Ovary (tissue), 9 donors: ENCODE measurements around the gene FER. TPM values are rescaled to one million over a fixed set of nuclear protein-coding genes. Genes with fewer than 3 reads are reported as not detected.

Experiments
- DNase-seq, 5 donors: peaks; one replicate each; pipeline ENCODE4 v3.0.0-alpha.2; 2019 to 2020
- H3K27ac ChIP-seq, 2 donors: fragments of 200-600 bp; one replicate each; pipeline versions ENCODE4 v1.5.1 to v1.8.0; 2019 to 2022
- H3K27me3 ChIP-seq: fragments of 200-600 bp; one replicate; pipeline ENCODE4 v1.8.0; 2022
- H3K36me3 ChIP-seq: fragments of 200-600 bp; sonication (generic); one replicate; pipeline ENCODE4 v1.5.1; 2019
- H3K4me1 ChIP-seq: one replicate; pipeline ENCODE4 v1.8.1; 2013; ENCODE audit warnings: mild to moderate bottlenecking, moderate library complexity; ENCODE audit not compliant: insufficient read depth
- H3K4me3 ChIP-seq: fragments of 200-600 bp; sonication (generic); one replicate; pipeline ENCODE4 v1.5.1; 2017
- H3K9me3 ChIP-seq, 2 donors: fragments of 200-600 bp in 1 of 2; sonication (generic) in 1 of 2; one replicate each; pipeline versions ENCODE4 v1.5.1 to v1.8.1; 2013 to 2019; ENCODE audit warnings: mild to moderate bottlenecking in 1 of 2, moderate library complexity in 1 of 2
- CTCF ChIP-seq, 3 donors: fragments of 450-650 bp in 2 of 3; fragments of 200-600 bp in 1 of 3; IDR thresholded peaks; one replicate each; pipeline versions ENCODE4 v1.5.1 to v1.8.0; 2016 to 2022; ENCODE audit warnings: antibody characterized with exemption in 3 of 3, mild to moderate bottlenecking in 1 of 3
- EP300 ChIP-seq: sonication (generic); formaldehyde crosslinking; IDR thresholded peaks from one replicate; pipeline ENCODE4 v1.6.1; 2017; ENCODE audit warnings: antibody characterized with exemption
- POLR2A ChIP-seq: fragments of 450-650 bp; IDR thresholded peaks from one replicate; pipeline ENCODE4 v1.6.1; 2017; ENCODE audit warnings: antibody characterized with exemption, mild to moderate bottlenecking, moderate library complexity
- WGBS, 3 donors: extraction: QIAGEN DNeasy Blood & Tissue Kit in 1 of 3; methylation state at CpG; one replicate each; pipeline versions ENCODE4 v1.1.5 to v1.1.7; 2013 to 2017; 5-methylcytosine and 5-hydroxymethylcytosine counted together
- intact Hi-C, 4 donors: fragments of 100-400 bp; cut with DNase I; formaldehyde crosslinking; loops; one replicate each; pipeline versions ENCODE4 v1.11.0 to v1.15.1; 2022 to 2023
- polyA plus RNA-seq, 2 donors: library from polyadenylated mRNA; stranded (reverse); fragments of 200-250 nt in 1 of 2; fragments of 350-450 nt in 1 of 2; fragmentation: Illumina TruSeq in 1 of 2; extraction: RNeasy Lipid Tissue Mini Kit (QIAGEN cat#74804) in 1 of 2; gene quantifications; one replicate each; pipeline ENCODE4 v1.2.3, GENCODE V29; 2013 to 2014
- total RNA-seq, 7 donors: library from RNA; depleted of rRNA in 2 of 7; stranded (reverse); fragments of >200 nt in 2 of 7; fragmentation: NEBNext Ultra II Directional in 3 of 7; extraction: Animal tissue kit (Norgen Biotek cat#: 25700) in 3 of 7; gene quantifications; one replicate each; pipeline versions ENCODE4 v1.1.0 to v1.2.4, GENCODE V29; 2016 to 2023
- donor health status: DM: no; HTN: no; CAD: no; lungs with moderate emphysema.
- donor health status: DM: no; HTN: no; CAD: no.
- donor health status: Bipolar disorder and iron deficiency.
- donor health status: DM: yes; HTN: yes; CAD: no.
- donor health status: DM: no; HTN: no; CAD: no.
- donor health status: DM: yes; HTN: yes; CAD: no.

FER gene
- total and polyA plus RNA-seq, 9 donors: 3.0 to 36.0 (median 28.0) TPM

DNA sequence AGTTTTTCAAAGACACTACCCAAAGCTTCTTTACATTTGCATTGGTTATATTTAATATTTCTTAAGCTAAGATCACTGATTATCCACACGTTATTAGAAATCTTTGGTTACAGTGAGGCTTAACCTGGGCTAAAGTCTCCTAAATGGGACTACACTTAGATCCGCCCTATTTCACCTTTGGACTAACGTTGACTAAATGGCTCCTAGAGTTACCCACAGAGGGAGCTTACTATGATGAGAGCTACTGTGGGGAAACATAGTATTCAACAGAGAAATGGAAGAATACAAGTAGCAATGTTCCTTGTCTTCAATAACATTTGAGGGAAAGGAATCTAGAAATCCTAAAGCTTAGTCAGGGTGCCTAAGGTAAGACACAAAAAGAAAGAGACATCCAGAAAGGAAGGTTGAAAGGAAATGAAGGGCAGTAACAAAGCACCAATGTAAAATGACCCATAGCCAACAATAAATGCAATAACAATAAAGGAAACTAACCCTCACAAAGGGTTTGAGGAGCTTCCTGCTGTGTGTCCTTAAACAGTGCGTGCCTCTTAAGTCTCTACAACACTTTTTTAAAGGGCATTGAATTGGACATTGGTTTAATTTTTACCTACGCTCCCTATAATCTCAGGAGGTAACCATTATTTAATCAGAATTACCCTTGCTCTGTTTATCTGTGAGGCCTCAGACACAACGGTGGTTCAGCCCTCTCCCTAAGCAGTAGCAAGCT, 445.0 kb downstream of the FER start:
- Histone ChIP-seq H3K36me3 (no peaks in the 10 kb centered on the region), H3K4me1 (no peaks in the 10 kb centered on the region), H3K4me3 (no peak overlapping the region), H3K27me3 (no peaks in the 10 kb centered on the region), H3K27ac (no peak overlapping the region), H3K9me3 (no peaks in the 10 kb centered on the region)
- no peak for TF ChIP-seq POLR2A
- TF ChIP-seq CTCF (IDR thresholded peaks at IDR 0.05): no peak
- TF ChIP-seq EP300: no peak
- 82 to 85% (median 85%) methylated on average over 6 of the region's 6 CpGs for WGBS, 3 donors
- intact Hi-C loops: no loop called here
- no peak for DNase-seq

GRCh38 chr5:109195667-109196066, 448.0 kb downstream of the FER start:
- WGBS, 3 donors: 79 to 88% (median 88%) methylated on average over 2 of the region's 2 CpGs
- intact Hi-C loops: no loop called here
- H3K4me1 ChIP-seq: no peaks in the 10 kb centered on the region

DNA sequence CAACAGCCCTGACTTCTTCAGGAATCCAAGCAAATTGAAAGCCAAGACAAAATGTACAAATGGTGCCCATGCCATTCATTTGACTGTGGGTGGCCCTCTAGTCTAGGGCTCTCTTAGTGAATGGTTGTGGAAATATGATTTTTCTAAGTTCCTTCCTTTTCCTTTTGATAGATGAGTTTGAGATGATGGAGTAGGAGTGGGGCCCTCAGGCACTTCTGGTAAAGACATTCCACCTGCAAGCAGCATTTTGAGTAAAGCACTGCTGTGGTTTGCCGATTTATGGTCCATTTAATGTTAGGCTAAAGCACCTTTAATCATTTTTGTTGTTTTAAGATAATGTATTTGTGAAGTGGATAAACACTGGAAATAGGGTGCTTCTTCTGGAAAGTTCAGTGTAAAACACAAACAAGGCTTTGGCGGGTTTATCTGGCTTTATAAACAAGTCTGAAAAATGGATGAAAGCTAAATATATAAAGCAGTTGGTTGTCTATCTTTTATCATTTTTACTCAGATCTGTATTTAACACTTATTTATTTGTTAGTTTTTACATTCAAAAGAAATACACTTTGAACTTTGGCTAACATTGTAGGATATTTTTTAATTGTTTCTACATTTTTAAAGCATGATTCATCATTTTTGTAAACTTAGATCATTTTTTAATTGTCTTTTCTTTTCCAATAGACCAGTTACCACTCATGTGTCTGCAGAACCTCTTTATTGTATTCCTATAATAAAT, 448.6 kb downstream of the FER start:
- no peak overlapping the region for H3K27ac ChIP-seq
- intact Hi-C loops: no loop called here
- TF ChIP-seq EP300 (no peak), CTCF (IDR thresholded peaks at IDR 0.05) (no peak), POLR2A (no peak)
- no peaks in the 10 kb centered on the region for H3K4me1 ChIP-seq
- no peak for DNase-seq
- no peak overlapping the region for H3K4me3 ChIP-seq
- 54 to 76% (median 65%) methylated on average over 2 of the region's 2 CpGs for WGBS, 3 donors
- H3K36me3 ChIP-seq: no peaks in the 10 kb centered on the region
- H3K27me3 ChIP-seq: no peaks in the 10 kb centered on the region
- no peaks in the 10 kb centered on the region for H3K9me3 ChIP-seq

More at GRCh38 chr5:109195667-109196066, 448.0 kb downstream of the FER start:
- no peaks in the 10 kb centered on the region for H3K36me3 ChIP-seq
- TF ChIP-seq EP300 (no peak), CTCF (IDR thresholded peaks at IDR 0.05) (no peak), POLR2A (no peak)
- no peak overlapping the region for H3K27ac ChIP-seq
- DNase-seq: no peak
- H3K4me3 ChIP-seq: no peak overlapping the region
- H3K27me3 ChIP-seq: no peaks in the 10 kb centered on the region
- no peaks in the 10 kb centered on the region for H3K9me3 ChIP-seq

DNA sequence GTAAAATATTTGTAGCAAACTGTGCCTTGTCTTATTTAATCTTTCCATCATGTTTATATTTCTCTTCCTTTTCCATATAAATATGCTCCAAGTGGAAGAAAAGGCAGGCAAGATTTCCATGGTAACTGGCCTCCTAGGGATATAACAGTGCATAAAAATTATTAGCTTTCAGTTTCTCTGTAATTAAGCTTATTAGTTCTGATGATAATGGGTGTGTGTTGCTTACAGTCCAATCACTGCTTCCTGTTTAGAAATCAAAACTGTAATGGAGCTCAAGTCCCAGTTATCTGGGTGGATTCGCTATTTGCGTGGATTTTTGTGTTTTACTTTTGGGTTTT, 449.1 kb downstream of the FER start:
- Histone ChIP-seq H3K27ac (no peak overlapping the region), H3K36me3 (no peaks in the 10 kb centered on the region), H3K4me3 (no peak overlapping the region), H3K4me1 (no peaks in the 10 kb centered on the region), H3K9me3 (no peaks in the 10 kb centered on the region), H3K27me3 (no peaks in the 10 kb centered on the region)
- TF ChIP-seq EP300 (no peak), CTCF (IDR thresholded peaks at IDR 0.05) (no peak), POLR2A (no peak)
- intact Hi-C loops: no loop called here
- 96 to 97% (median 97%) methylated on average over 2 of the region's 2 CpGs for WGBS, 3 donors
- no peak for DNase-seq
